Measurements from ENCODE around the gene CRACR2B. TPM values are rescaled to one million over a fixed set of nuclear protein-coding genes. Genes with fewer than 3 reads are reported as not detected.

Gene CRACR2B
- total and polyA plus RNA-seq, 2 of the 13 experiments (the other 11 are each of a cell fraction or from before 2014, with no cell fraction given), result 14.9 to 21.0 TPM

DNA sequence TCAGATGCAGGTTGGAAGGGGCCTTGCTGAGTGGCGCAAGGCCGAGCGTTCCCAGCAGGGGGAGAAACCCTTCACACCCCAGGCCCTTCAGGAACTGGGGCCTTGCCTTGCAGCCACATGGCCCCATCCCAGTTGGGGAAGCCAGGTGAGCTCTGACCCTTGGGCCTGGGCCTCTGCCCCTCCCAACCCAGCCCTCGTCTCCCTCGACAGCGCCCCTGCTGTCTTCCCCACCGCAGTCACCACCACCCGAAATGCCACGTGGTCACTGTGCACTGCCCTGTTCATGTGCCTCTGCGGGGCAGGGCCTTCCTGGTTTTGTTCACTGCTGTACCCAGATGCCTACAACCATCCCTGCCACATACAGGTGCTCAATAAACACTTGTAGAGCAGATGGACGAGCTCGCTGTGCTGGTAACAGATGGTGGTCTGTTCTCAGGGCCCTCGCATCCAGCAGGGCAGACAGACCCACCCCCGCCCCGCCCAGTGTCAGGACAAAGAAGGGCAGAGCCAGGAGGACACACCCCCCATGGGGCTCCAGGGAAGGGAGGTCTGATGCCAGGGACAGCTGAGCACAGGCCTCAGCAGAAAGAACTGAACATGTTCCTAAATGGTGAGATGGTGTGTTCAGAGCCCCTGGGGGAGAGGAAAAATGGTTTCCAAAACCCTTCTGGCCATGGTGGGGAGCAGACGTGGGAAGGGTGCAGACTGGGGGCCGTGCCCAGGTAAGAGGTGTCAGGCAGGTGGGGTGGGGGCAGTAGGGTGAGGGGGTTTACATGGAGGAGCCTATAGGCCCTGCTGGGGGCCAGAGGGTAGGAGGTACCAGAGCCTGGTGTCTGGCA lies 10.9 kb downstream of the CRACR2B start (continued):
- TF ChIP-seq ZNF253 (CRISPR knock-in tag; IDR thresholded peaks at IDR 0.05; ENCODE audit: borderline replicate concordance), result no peak
- TF ChIP-seq ZNF335 (CRISPR knock-in tag; IDR thresholded peaks at IDR 0.05), result 0 out of 2 replicates have a peak, but pooled peaks have one; percentile 42
- 0 out of 2 replicates have a peak, but pooled peaks have one; percentile 17 for TF ChIP-seq TBX3 (IDR thresholded peaks at IDR 0.05; ENCODE audit: borderline replicate concordance)
- peak; percentile 91 for TF ChIP-seq ZNF543 (CRISPR knock-in tag; IDR thresholded peaks at IDR 0.05)
- 0 out of 2 replicates have a peak, but pooled peaks have one; percentile 30 for TF ChIP-seq PHF20 (CRISPR knock-in tag; IDR thresholded peaks at IDR 0.05)
- TF ChIP-seq CREM (IDR thresholded peaks at IDR 0.05), result no peak
- TF ChIP-seq CREM (CRISPR knock-in tag; IDR thresholded peaks at IDR 0.05), result no peak
- TF ChIP-seq SAFB2 (CRISPR knock-in tag; IDR thresholded peaks at IDR 0.05; ENCODE audit: borderline replicate concordance, low read depth), result no peak
- no peak for TF ChIP-seq ZNF800 (CRISPR knock-in tag; IDR thresholded peaks at IDR 0.05)
- TF ChIP-seq CEBPG (CRISPR knock-in tag; IDR thresholded peaks at IDR 0.05), result peak; percentile 21; the same call in 1 of the 2 replicates
- no peak for TF ChIP-seq SP140L (CRISPR knock-in tag; IDR thresholded peaks at IDR 0.05; ENCODE audit: borderline replicate concordance)
- peak; percentile 68; the same call in 1 of the 2 replicates for TF ChIP-seq ZNF589 (CRISPR knock-in tag; conservative IDR thresholded peaks at IDR 0.05)
- TF ChIP-seq ELF3 (CRISPR knock-in tag; IDR thresholded peaks at IDR 0.05), result peak; percentile 70
- TF ChIP-seq ZNF75D (CRISPR knock-in tag; IDR thresholded peaks at IDR 0.05; ENCODE audit: borderline replicate concordance), result no peak
- no peak for TF ChIP-seq ZC3H4 (CRISPR knock-in tag; IDR thresholded peaks at IDR 0.05; ENCODE audit: borderline replicate concordance)
- no peak for TF ChIP-seq TAF15 (IDR thresholded peaks at IDR 0.05; ENCODE audit: low read depth, low read length, poor library complexity, severe bottlenecking)
- TF ChIP-seq TBX2 (CRISPR knock-in tag; IDR thresholded peaks at IDR 0.05; ENCODE audit: borderline replicate concordance), result peak; percentile 77
- no peak for TF ChIP-seq ZNF256 (CRISPR knock-in tag; conservative IDR thresholded peaks at IDR 0.05)
- TF ChIP-seq MZF1 (CRISPR knock-in tag; IDR thresholded peaks at IDR 0.05; ENCODE audit: borderline replicate concordance), result no peak
- TF ChIP-seq ZNF430 (CRISPR knock-in tag; IDR thresholded peaks at IDR 0.05), result no peak
- TF ChIP-seq KLF13 (CRISPR knock-in tag; IDR thresholded peaks at IDR 0.05), result no peak
- no peak for TF ChIP-seq PHF5A (CRISPR knock-in tag; IDR thresholded peaks at IDR 0.05; ENCODE audit: low read depth, unreplicated experiment)
- TF ChIP-seq SETDB1 (CRISPR knock-in tag; IDR thresholded peaks at IDR 0.05; ENCODE audit: borderline replicate concordance), result no peak
- no peak for TF ChIP-seq ZNF432 (CRISPR knock-in tag; IDR thresholded peaks at IDR 0.05; ENCODE audit: borderline replicate concordance)
- peak; percentile 90 for TF ChIP-seq ZMAT3 (CRISPR knock-in tag; conservative IDR thresholded peaks at IDR 0.05)
- TF ChIP-seq BHLHE40 (IDR thresholded peaks at IDR 0.05; ENCODE audit: low read length), result no peak
- peak; percentile 88 for TF ChIP-seq ZNF772 (CRISPR knock-in tag; IDR thresholded peaks at IDR 0.05)
- TF ChIP-seq NKX3-1 (CRISPR knock-in tag; IDR thresholded peaks at IDR 0.05), result no peak
- TF ChIP-seq FOXO4 (CRISPR knock-in tag; conservative IDR thresholded peaks at IDR 0.05), result no peak
- TF ChIP-seq JUND (CRISPR knock-in tag; IDR thresholded peaks at IDR 0.05), result no peak

All from HepG2 (cell line).